Neural progenitor cell (in vitro differentiated cells): ENCODE measurements around the gene LIMK1.

Source experiments
- CTCF ChIP-seq: fragments of 200-600 bp; sonication (generic); IDR thresholded peaks from 2 replicates; pipeline ENCODE4 v1.5.1; 2017; ENCODE audit warnings: antibody characterized with exemption, mild to moderate bottlenecking
- EZH2 ChIP-seq: fragments of 200-600 bp; sonication (generic); IDR thresholded peaks from 2 replicates; pipeline ENCODE4 v1.6.1; 2017; ENCODE audit warnings: antibody characterized with exemption, mild to moderate bottlenecking, moderate library complexity
- EZH2phosphoT487 ChIP-seq: fragments of 200-600 bp; sonication (generic); IDR thresholded peaks from 2 replicates; pipeline ENCODE4 v1.6.1; 2017; ENCODE audit warnings: antibody characterized with exemption

- no peak for TF ChIP-seq CTCF
- TF ChIP-seq EZH2: no peak
- no peak for TF ChIP-seq EZH2phosphoT487
These were observed 25.1 kb upstream of the LIMK1 start for GRCh38 chr7:74058486-74058885.
